Measurements from ENCODE around the gene TXNDC8.

Gene TXNDC8

GRCh38 chr9:110336363-110336762, 1.3 kb downstream of the TXNDC8 start:
- Histone ChIP-seq H2AFZ (ENCODE audit: low read length) (no peak overlapping the region), H3K9me2 (replicated peaks; ENCODE audit: low read depth, low read length) (no peaks in the 10 kb centered on the region), H3K9me3 (ENCODE audit: insufficient read depth, low read depth, low read length) (no peaks in the 10 kb centered on the region), H3K36me3 (ENCODE audit: insufficient read depth, low read length) (no peaks in the 10 kb centered on the region), H3K9ac (ENCODE audit: low read depth, low read length, poor library complexity, severe bottlenecking) (no peak overlapping the region), H3K27me3 (ENCODE audit: insufficient read depth, low read length, poor library complexity, severe bottlenecking) (no peaks in the 10 kb centered on the region), H4K20me1 (ENCODE audit: insufficient read depth, low read length, poor library complexity, severe bottlenecking) (no peaks in the 10 kb centered on the region), H3F3A (ENCODE audit: low read depth) (no peaks in the 10 kb centered on the region), H3K4me2 (ENCODE audit: low read depth, low read length, poor library complexity, severe bottlenecking) (no peak overlapping the region), H3K4me3 (ENCODE audit: low read length, poor library complexity, severe bottlenecking) (no peak overlapping the region), H3K79me2 (ENCODE audit: insufficient read depth, low read length) (no peaks in the 10 kb centered on the region), H3K4me1 (ENCODE audit: insufficient read depth, low read length, poor library complexity, severe bottlenecking) (no peaks in the 10 kb centered on the region)
- TF ChIP-seq CTCF (conservative IDR thresholded peaks at IDR 0.05; ENCODE audit: low read length): no peak
- TF ChIP-seq EZH2phosphoT487 (IDR thresholded peaks at IDR 0.05; ENCODE audit: borderline replicate concordance): no peak

GRCh38 chr9:110334871-110335270, 2.8 kb downstream of the TXNDC8 start:
- H3K36me3 ChIP-seq (ENCODE audit: insufficient read depth, low read length): no peaks in the 10 kb centered on the region

GRCh38 chr9:110334183-110334582, 3.5 kb downstream of the TXNDC8 start:
- TF ChIP-seq EZH2phosphoT487 (IDR thresholded peaks at IDR 0.05; ENCODE audit: borderline replicate concordance) (no peak), CTCF (conservative IDR thresholded peaks at IDR 0.05; ENCODE audit: low read length) (no peak)
- no peaks in the 10 kb centered on the region for H3K9me2 ChIP-seq (replicated peaks; ENCODE audit: low read depth, low read length)
- H2AFZ ChIP-seq (ENCODE audit: low read length): no peak overlapping the region
- no peaks in the 10 kb centered on the region for H4K20me1 ChIP-seq (ENCODE audit: insufficient read depth, low read length, poor library complexity, severe bottlenecking)
- no peak overlapping the region for H3K9ac ChIP-seq (ENCODE audit: low read depth, low read length, poor library complexity, severe bottlenecking)
- H3K27me3 ChIP-seq (ENCODE audit: insufficient read depth, low read length, poor library complexity, severe bottlenecking): no peaks in the 10 kb centered on the region
- no peaks in the 10 kb centered on the region for H3K9me3 ChIP-seq (ENCODE audit: insufficient read depth, low read depth, low read length)
- no peaks in the 10 kb centered on the region for H3K79me2 ChIP-seq (ENCODE audit: insufficient read depth, low read length)
- H3K36me3 ChIP-seq (ENCODE audit: insufficient read depth, low read length): no peaks in the 10 kb centered on the region
- no peak overlapping the region for H3K4me2 ChIP-seq (ENCODE audit: low read depth, low read length, poor library complexity, severe bottlenecking)
- H3F3A ChIP-seq (ENCODE audit: low read depth): no peaks in the 10 kb centered on the region
- no peak overlapping the region for H3K4me3 ChIP-seq (ENCODE audit: low read length, poor library complexity, severe bottlenecking)
- H3K4me1 ChIP-seq (ENCODE audit: insufficient read depth, low read length, poor library complexity, severe bottlenecking): no peaks in the 10 kb centered on the region

More at GRCh38 chr9:110334871-110335270, 2.8 kb downstream of the TXNDC8 start:
- no peaks in the 10 kb centered on the region for H3K79me2 ChIP-seq (ENCODE audit: insufficient read depth, low read length)
- no peaks in the 10 kb centered on the region for H3K9me3 ChIP-seq (ENCODE audit: insufficient read depth, low read depth, low read length)
- H2AFZ ChIP-seq (ENCODE audit: low read length): no peak overlapping the region
- H3K4me2 ChIP-seq (ENCODE audit: low read depth, low read length, poor library complexity, severe bottlenecking): no peak overlapping the region
- no peak overlapping the region for H3K9ac ChIP-seq (ENCODE audit: low read depth, low read length, poor library complexity, severe bottlenecking)
- no peaks in the 10 kb centered on the region for H3F3A ChIP-seq (ENCODE audit: low read depth)
- no peak overlapping the region for H3K4me3 ChIP-seq (ENCODE audit: low read length, poor library complexity, severe bottlenecking)
- no peaks in the 10 kb centered on the region for H3K27me3 ChIP-seq (ENCODE audit: insufficient read depth, low read length, poor library complexity, severe bottlenecking)
- no peaks in the 10 kb centered on the region for H3K9me2 ChIP-seq (replicated peaks; ENCODE audit: low read depth, low read length)
- no peaks in the 10 kb centered on the region for H4K20me1 ChIP-seq (ENCODE audit: insufficient read depth, low read length, poor library complexity, severe bottlenecking)
- TF ChIP-seq EZH2phosphoT487 (IDR thresholded peaks at IDR 0.05; ENCODE audit: borderline replicate concordance) (no peak), CTCF (conservative IDR thresholded peaks at IDR 0.05; ENCODE audit: low read length) (no peak)
- no peaks in the 10 kb centered on the region for H3K4me1 ChIP-seq (ENCODE audit: insufficient read depth, low read length, poor library complexity, severe bottlenecking)
